GM23338 (cell line): Measurements from ENCODE around the gene PROKR1. TPM values are rescaled to one million over a fixed set of nuclear protein-coding genes. Genes with fewer than 3 reads are reported as not detected.

Experiments used
- ATAC-seq: fragments of 200-7000 bp; cut with Tn5 transposase; 3 replicates; pipeline ENCODE4 v1.9.1; 2020
- DNase-seq: peaks from one replicate; pipeline ENCODE4 v3.0.0-alpha.2; 2015; ENCODE audit warnings: low spot score
- H2AFZ ChIP-seq: fragments of 200-600 bp; sonication (generic); 2 replicates; pipeline ENCODE4 v1.8.0; 2016; ENCODE audit warnings: antibody characterized with exemption, mild to moderate bottlenecking, moderate library complexity
- H3F3A ChIP-seq: fragments of 200-600 bp; sonication (generic); replicated peaks from 2 replicates; pipeline ENCODE4 v1.8.0; 2017; ENCODE audit warnings: antibody characterized with exemption, mixed run types, low read depth
- H3K27ac ChIP-seq: fragments of 200-600 bp; sonication (generic); 2 replicates; pipeline ENCODE4 v1.6.1; 2016; ENCODE audit warnings: low read depth
- H3K27me3 ChIP-seq: fragments of 200-600 bp; sonication (generic); 2 replicates; pipeline ENCODE4 v1.8.0; 2016; ENCODE audit warnings: mild to moderate bottlenecking, mixed run types, moderate library complexity; ENCODE audit not compliant: insufficient read depth
- H3K36me3 ChIP-seq: fragments of 200-600 bp; sonication (generic); 2 replicates; pipeline ENCODE4 v1.8.0; 2016; ENCODE audit warnings: mild to moderate bottlenecking; ENCODE audit not compliant: insufficient read depth
- H3K4me1 ChIP-seq: fragments of 200-600 bp; sonication (generic); 2 replicates; pipeline ENCODE4 v1.8.0; 2016; ENCODE audit warnings: mild to moderate bottlenecking, moderate library complexity; ENCODE audit not compliant: insufficient read depth
- H3K4me2 ChIP-seq: fragments of 200-600 bp; sonication (generic); 2 replicates; pipeline ENCODE4 v1.7.1; 2017; ENCODE audit warnings: mixed run types
- H3K4me3 ChIP-seq: fragments of 200-600 bp; sonication (generic); 2 replicates; pipeline ENCODE4 v1.6.1; 2016; ENCODE audit warnings: mixed run types
- H3K79me2 ChIP-seq: fragments of 200-600 bp; sonication (generic); replicated peaks from 2 replicates; pipeline ENCODE4 v1.8.0; 2017; ENCODE audit warnings: mild to moderate bottlenecking; ENCODE audit not compliant: insufficient read depth
- H3K9me2 ChIP-seq: fragments of 200-600 bp; sonication (generic); 2 replicates; pipeline ENCODE4 v1.8.0; 2017; ENCODE audit not compliant: insufficient read depth
- H4K20me1 ChIP-seq: fragments of 200-600 bp; sonication (generic); replicated peaks from 2 replicates; pipeline ENCODE4 v1.8.0; 2017; ENCODE audit warnings: mild to moderate bottlenecking; ENCODE audit not compliant: insufficient read depth
- H3K27ac Mint-ChIP-seq: 2 replicates; pipeline ENCODE4 v1.8.0; 2020; ENCODE audit warnings: inconsistent platforms, mild to moderate bottlenecking, moderate library complexity, mixed read lengths
- H3K27me3 Mint-ChIP-seq: 3 replicates; pipeline ENCODE4 v1.8.0; 2022; ENCODE audit warnings: low read depth, mild to moderate bottlenecking, moderate library complexity, mixed read lengths, inconsistent platforms; ENCODE audit not compliant: insufficient read depth, poor library complexity
- H3K36me3 Mint-ChIP-seq: 3 replicates; pipeline ENCODE4 v1.8.0; 2021; ENCODE audit warnings: low read depth, mild to moderate bottlenecking, inconsistent platforms, moderate library complexity, mixed read lengths
- H3K4me1 Mint-ChIP-seq: 3 replicates; pipeline ENCODE4 v1.8.0; 2020; ENCODE audit warnings: mild to moderate bottlenecking, inconsistent platforms, mixed read lengths
- H3K4me3 Mint-ChIP-seq: 3 replicates; pipeline ENCODE4 v1.8.0; 2021; ENCODE audit warnings: moderate library complexity, mild to moderate bottlenecking, inconsistent platforms, mixed read lengths
- H3K9me3 Mint-ChIP-seq: 3 replicates; pipeline ENCODE4 v1.8.0; 2020; ENCODE audit warnings: moderate library complexity, mild to moderate bottlenecking, inconsistent platforms, mixed read lengths
- CREB1 ChIP-seq: fragments of 250-450 bp; sonication (Bioruptor Pico); IDR thresholded peaks from 2 replicates; pipeline ENCODE4 v1.5.0; 2020; ENCODE audit warnings: low read depth, mild to moderate bottlenecking, moderate library complexity
- EZH2phosphoT487 ChIP-seq: fragments of 200-600 bp; sonication (generic); IDR thresholded peaks from one replicate; pipeline ENCODE4 v1.8.1; 2018; ENCODE audit warnings: antibody characterized with exemption; ENCODE audit not compliant: unreplicated experiment
- NANOG ChIP-seq: IDR thresholded peaks from 2 replicates; pipeline ENCODE4 v1.6.1; 2016; ENCODE audit warnings: antibody characterized with exemption, borderline replicate concordance
- POLR2AphosphoS5 ChIP-seq: IDR thresholded peaks from 2 replicates; pipeline ENCODE4 v1.6.1; 2016; ENCODE audit warnings: antibody characterized with exemption, low read depth
- ZNF114 ChIP-seq: fragments of 250-450 bp; sonication (Bioruptor Pico); IDR thresholded peaks from 2 replicates; pipeline ENCODE4 v1.5.0; 2020; ENCODE audit warnings: mild to moderate bottlenecking, moderate library complexity
- ZNF331 ChIP-seq: fragments of 250-450 bp; sonication (Bioruptor Pico); IDR thresholded peaks from 2 replicates; pipeline ENCODE4 v1.5.0; 2020; ENCODE audit warnings: low read depth, mild to moderate bottlenecking, moderate library complexity
- polyA plus RNA-seq: library from polyadenylated mRNA; unstranded; fragments of >200 nt; fragmentation: Nextera tagmentation; extraction: Ambion mirVana; gene quantifications from 2 replicates; pipeline ENCODE4 v1.2.1, GENCODE V29; 2016
- total RNA-seq: library from RNA; depleted of rRNA; stranded (reverse); fragments of >200 nt; shearing (Covaris generic); gene quantifications from 2 replicates; pipeline ENCODE4 v1.2.3, GENCODE V29; 2014
- TF ChIP-seq, protein P1 (sequence below): IDR thresholded peaks from one replicate; pipeline ENCODE4 v1.6.1; 2018; ENCODE audit warnings: antibody characterized with exemption; ENCODE audit not compliant: unreplicated experiment
- TF ChIP-seq, protein P2 (sequence below), 2 experiments: fragments of 200-600 bp in 1 of 2; sonication (generic) in 1 of 2; conservative IDR thresholded peaks; 2 replicates each; pipeline versions ENCODE4 v1.5.1 to v1.6.1; 2016 to 2017; ENCODE audit warnings: antibody characterized with exemption in 2 of 2, low read depth in 2 of 2, mild to moderate bottlenecking in 2 of 2, moderate library complexity in 1 of 2

Gene PROKR1
- total and polyA plus RNA-seq, 2 experiments from 2014 or later: 0.61 to 5.3 TPM

DNA sequence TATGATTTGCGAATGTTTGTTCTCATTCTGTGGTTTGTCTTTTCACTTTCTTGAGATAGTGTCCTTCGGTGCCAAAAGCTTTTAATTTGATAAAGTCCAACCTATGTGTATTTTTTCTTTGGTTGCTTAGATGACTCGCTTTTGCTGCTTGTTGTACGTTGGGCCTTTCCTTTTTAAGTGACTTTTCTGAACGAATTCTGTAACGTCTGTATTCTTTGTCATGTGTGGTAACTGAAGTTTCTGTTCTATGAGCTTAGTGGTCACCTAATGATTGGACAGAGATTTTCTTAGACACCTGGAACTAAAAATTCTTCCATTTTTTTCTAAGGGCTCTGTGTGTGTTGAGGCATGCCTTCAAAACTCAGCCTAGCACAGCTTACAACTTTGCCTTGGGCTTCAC lies 19.6 kb upstream of the PROKR1 start:
- Mint-ChIP-seq H3K27ac (no peak overlapping the region), H3K36me3 (no peaks in the 10 kb centered on the region; the same call in 1 of the 3 replicates), H3K9me3 (peaks cover 13% of the 10 kb centered on the region; the same call in 2 of the 3 replicates), H3K27me3 (peaks cover under 1% of the 10 kb centered on the region), H3K4me1 (no peaks in the 10 kb centered on the region), H3K4me3 (no peak overlapping the region)
- Histone ChIP-seq H3K9me2 (no peaks in the 10 kb centered on the region), H3K4me2 (no peak overlapping the region), H3K79me2 (no peaks in the 10 kb centered on the region), H2AFZ (no peak overlapping the region), H3K27me3 (no peaks in the 10 kb centered on the region), H4K20me1 (no peaks in the 10 kb centered on the region), H3K4me3 (no peak overlapping the region), H3K4me1 (no peaks in the 10 kb centered on the region), H3F3A (no peaks in the 10 kb centered on the region), H3K36me3 (no peaks in the 10 kb centered on the region), H3K27ac (no peak overlapping the region)
- DNase-seq (no peak), ATAC-seq (no peak)
- TF ChIP-seq NANOG: no peak
- TF ChIP-seq ZNF331: no peak
- no peak for TF ChIP-seq CREB1 (CRISPR knock-in tag)

DNA sequence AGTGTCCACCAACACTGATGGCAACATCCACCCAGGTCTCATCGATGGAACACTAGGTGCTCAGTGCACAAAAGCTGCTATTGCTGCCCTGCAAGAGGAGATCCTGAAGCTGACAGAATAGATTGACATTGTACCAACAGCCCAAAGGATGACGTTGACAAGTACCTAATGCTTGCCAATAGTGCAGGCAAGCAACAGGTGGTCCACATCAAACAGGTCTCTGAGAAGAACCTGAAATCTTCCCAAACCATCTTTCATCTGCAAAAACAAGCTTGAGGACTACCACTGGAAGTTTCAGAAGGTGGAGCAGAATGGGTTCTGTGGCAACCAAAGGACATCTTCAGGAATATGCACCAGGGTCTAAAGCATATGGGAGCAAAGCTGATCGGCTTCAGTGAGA lies 15.8 kb upstream of the PROKR1 start:
- H3K9me3 Mint-ChIP-seq: peaks cover 10% of the 10 kb centered on the region; the same call in 1 of the 3 replicates
- Histone ChIP-seq H3K4me2 (no peak overlapping the region), H3K27me3 (no peaks in the 10 kb centered on the region), H2AFZ (no peak overlapping the region), H3F3A (no peaks in the 10 kb centered on the region), H4K20me1 (no peaks in the 10 kb centered on the region), H3K36me3 (no peaks in the 10 kb centered on the region), H3K79me2 (no peaks in the 10 kb centered on the region), H3K27ac (no peak overlapping the region), H3K4me1 (no peaks in the 10 kb centered on the region), H3K9me2 (no peaks in the 10 kb centered on the region), H3K4me3 (no peak overlapping the region)
- H3K27me3 Mint-ChIP-seq: peaks cover 2% of the 10 kb centered on the region
- no peak for DNase-seq
- H3K4me1 Mint-ChIP-seq: no peaks in the 10 kb centered on the region
- H3K27ac Mint-ChIP-seq: no peak overlapping the region
- ATAC-seq: no peak
- no peak overlapping the region for H3K4me3 Mint-ChIP-seq
- TF ChIP-seq ZNF331 (no peak), POLR2AphosphoS5 (no peak)
- H3K36me3 Mint-ChIP-seq: no peaks in the 10 kb centered on the region; the same call in 2 of the 3 replicates

DNA sequence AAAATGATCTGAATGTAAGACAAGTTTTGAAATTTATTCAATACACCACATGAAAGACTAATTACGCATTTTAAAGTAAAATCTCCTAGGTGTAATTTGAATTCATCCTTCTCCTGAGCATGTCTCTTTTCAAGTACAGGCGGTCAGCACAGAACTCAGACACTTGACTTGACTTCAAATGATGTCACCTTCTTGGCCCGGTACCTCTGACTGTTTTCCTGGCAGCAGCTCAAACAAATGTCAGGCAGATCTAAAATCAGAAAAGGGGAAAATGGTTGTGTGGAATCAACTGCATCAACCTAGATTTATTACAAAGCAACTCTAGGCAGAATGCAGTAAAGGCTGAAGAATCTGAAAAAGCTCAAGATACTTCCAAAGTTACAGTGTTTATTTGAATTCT lies 11.4 kb upstream of the PROKR1 start:
- Histone ChIP-seq H3K79me2 (no peaks in the 10 kb centered on the region), H3K36me3 (no peaks in the 10 kb centered on the region), H3K27me3 (no peaks in the 10 kb centered on the region), H3K27ac (no peak overlapping the region), H3K4me3 (no peak overlapping the region), H4K20me1 (no peaks in the 10 kb centered on the region), H3K9me2 (no peaks in the 10 kb centered on the region), H3K4me1 (no peaks in the 10 kb centered on the region), H3K4me2 (no peak overlapping the region), H3F3A (no peaks in the 10 kb centered on the region), H2AFZ (no peak overlapping the region)
- 0 out of 3 replicates have a peak, but pooled peaks cover 3% of the 10 kb centered on the region for H3K9me3 Mint-ChIP-seq
- no peak for DNase-seq
- ATAC-seq: no peak
- H3K4me1 Mint-ChIP-seq: peaks cover 2% of the 10 kb centered on the region; the same call in 1 of the 3 replicates
- peaks cover 5% of the 10 kb centered on the region for H3K27me3 Mint-ChIP-seq
- H3K4me3 Mint-ChIP-seq: no peak overlapping the region
- H3K27ac Mint-ChIP-seq: no peak overlapping the region
- H3K36me3 Mint-ChIP-seq: no peaks in the 10 kb centered on the region; the same call in 2 of the 3 replicates
- TF ChIP-seq, protein P1, sequence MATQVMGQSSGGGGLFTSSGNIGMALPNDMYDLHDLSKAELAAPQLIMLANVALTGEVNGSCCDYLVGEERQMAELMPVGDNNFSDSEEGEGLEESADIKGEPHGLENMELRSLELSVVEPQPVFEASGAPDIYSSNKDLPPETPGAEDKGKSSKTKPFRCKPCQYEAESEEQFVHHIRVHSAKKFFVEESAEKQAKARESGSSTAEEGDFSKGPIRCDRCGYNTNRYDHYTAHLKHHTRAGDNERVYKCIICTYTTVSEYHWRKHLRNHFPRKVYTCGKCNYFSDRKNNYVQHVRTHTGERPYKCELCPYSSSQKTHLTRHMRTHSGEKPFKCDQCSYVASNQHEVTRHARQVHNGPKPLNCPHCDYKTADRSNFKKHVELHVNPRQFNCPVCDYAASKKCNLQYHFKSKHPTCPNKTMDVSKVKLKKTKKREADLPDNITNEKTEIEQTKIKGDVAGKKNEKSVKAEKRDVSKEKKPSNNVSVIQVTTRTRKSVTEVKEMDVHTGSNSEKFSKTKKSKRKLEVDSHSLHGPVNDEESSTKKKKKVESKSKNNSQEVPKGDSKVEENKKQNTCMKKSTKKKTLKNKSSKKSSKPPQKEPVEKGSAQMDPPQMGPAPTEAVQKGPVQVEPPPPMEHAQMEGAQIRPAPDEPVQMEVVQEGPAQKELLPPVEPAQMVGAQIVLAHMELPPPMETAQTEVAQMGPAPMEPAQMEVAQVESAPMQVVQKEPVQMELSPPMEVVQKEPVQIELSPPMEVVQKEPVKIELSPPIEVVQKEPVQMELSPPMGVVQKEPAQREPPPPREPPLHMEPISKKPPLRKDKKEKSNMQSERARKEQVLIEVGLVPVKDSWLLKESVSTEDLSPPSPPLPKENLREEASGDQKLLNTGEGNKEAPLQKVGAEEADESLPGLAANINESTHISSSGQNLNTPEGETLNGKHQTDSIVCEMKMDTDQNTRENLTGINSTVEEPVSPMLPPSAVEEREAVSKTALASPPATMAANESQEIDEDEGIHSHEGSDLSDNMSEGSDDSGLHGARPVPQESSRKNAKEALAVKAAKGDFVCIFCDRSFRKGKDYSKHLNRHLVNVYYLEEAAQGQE: no peak
- TF ChIP-seq CREB1 (CRISPR knock-in tag): no peak
- TF ChIP-seq POLR2AphosphoS5: no peak
- TF ChIP-seq, protein P2, sequence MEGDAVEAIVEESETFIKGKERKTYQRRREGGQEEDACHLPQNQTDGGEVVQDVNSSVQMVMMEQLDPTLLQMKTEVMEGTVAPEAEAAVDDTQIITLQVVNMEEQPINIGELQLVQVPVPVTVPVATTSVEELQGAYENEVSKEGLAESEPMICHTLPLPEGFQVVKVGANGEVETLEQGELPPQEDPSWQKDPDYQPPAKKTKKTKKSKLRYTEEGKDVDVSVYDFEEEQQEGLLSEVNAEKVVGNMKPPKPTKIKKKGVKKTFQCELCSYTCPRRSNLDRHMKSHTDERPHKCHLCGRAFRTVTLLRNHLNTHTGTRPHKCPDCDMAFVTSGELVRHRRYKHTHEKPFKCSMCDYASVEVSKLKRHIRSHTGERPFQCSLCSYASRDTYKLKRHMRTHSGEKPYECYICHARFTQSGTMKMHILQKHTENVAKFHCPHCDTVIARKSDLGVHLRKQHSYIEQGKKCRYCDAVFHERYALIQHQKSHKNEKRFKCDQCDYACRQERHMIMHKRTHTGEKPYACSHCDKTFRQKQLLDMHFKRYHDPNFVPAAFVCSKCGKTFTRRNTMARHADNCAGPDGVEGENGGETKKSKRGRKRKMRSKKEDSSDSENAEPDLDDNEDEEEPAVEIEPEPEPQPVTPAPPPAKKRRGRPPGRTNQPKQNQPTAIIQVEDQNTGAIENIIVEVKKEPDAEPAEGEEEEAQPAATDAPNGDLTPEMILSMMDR (conservative IDR thresholded peaks at IDR 0.05; ENCODE audit: low read depth in 2 of 2): no peak
- no peak for TF ChIP-seq ZNF114 (CRISPR knock-in tag)
- no peak for TF ChIP-seq EZH2phosphoT487
